GM12872 (cell line): Measurements from ENCODE around the gene TNNT2.

Experiments
- TF ChIP-seq, protein P1 (sequence below): IDR thresholded peaks from 3 replicates; pipeline ENCODE4 v1.5.1; 2011; ENCODE audit warnings: low read depth, mild to moderate bottlenecking, low read length, moderate library complexity; ENCODE audit not compliant: insufficient read depth

The TNNT2 gene

GRCh38 chr1:201310986-201311355 is 66.5 kb downstream of the TNNT2 start:
- TF ChIP-seq, protein P1, sequence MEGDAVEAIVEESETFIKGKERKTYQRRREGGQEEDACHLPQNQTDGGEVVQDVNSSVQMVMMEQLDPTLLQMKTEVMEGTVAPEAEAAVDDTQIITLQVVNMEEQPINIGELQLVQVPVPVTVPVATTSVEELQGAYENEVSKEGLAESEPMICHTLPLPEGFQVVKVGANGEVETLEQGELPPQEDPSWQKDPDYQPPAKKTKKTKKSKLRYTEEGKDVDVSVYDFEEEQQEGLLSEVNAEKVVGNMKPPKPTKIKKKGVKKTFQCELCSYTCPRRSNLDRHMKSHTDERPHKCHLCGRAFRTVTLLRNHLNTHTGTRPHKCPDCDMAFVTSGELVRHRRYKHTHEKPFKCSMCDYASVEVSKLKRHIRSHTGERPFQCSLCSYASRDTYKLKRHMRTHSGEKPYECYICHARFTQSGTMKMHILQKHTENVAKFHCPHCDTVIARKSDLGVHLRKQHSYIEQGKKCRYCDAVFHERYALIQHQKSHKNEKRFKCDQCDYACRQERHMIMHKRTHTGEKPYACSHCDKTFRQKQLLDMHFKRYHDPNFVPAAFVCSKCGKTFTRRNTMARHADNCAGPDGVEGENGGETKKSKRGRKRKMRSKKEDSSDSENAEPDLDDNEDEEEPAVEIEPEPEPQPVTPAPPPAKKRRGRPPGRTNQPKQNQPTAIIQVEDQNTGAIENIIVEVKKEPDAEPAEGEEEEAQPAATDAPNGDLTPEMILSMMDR = no peak

DNA sequence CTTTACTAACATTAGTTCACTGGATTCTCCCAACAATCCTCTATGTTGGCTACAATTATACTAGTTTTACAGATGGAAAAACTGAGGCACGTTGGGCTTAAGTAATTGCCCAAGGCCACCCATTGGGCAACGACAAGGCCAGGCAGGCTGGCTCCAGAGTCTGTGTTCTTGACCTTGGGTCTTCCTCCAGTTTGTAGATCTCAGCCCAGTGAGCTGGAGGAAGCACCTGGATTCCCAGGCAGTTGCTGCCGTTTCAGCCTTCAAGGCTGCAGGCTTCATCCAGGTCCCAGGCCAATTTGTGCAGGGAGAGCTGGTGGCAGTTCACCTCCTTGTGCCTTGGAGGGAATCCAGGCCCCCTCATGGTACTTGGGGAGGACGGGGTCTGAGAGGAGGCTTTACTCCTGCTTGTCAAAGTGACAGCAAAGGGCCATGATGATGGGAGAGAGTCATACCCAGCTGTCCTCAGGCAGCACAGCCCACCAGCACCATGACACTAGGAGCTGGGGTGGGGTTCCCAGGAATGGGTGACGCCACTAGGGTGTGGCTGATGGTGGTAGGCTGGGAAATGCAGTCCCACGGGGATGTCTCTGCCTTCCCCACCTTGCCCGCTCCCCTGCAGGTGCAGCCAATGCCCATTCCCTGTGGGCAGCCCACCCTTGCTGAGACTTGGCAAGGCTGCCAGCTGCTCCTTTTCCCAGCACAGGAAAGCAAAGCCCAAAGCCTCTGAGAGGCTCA is 67.1 kb downstream of the TNNT2 start:
- TF ChIP-seq, protein P1 = no peak

DNA sequence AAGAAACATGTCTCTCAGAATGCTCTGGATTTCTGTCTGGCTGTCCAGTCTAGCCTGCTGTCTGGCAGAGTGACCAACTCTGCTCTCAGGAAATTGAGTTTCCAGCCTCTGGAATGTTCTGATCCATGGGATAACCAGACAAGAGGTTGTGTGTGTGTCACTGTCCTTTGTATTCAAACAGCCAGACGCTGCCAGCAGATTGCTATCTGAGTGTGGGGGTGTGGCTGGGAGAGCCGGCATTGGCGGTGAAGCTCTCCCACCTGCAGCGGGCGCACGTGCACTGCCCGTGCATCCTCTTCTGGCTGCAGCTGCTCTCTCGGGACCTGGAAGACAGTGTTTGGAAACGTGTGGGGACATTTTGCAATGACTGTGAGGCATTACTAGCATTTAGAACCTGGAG is 68.1 kb downstream of the TNNT2 start:
- TF ChIP-seq, protein P1 = peak; percentile 50
